Measurements from ENCODE around the gene PLXNC1.

DNA sequence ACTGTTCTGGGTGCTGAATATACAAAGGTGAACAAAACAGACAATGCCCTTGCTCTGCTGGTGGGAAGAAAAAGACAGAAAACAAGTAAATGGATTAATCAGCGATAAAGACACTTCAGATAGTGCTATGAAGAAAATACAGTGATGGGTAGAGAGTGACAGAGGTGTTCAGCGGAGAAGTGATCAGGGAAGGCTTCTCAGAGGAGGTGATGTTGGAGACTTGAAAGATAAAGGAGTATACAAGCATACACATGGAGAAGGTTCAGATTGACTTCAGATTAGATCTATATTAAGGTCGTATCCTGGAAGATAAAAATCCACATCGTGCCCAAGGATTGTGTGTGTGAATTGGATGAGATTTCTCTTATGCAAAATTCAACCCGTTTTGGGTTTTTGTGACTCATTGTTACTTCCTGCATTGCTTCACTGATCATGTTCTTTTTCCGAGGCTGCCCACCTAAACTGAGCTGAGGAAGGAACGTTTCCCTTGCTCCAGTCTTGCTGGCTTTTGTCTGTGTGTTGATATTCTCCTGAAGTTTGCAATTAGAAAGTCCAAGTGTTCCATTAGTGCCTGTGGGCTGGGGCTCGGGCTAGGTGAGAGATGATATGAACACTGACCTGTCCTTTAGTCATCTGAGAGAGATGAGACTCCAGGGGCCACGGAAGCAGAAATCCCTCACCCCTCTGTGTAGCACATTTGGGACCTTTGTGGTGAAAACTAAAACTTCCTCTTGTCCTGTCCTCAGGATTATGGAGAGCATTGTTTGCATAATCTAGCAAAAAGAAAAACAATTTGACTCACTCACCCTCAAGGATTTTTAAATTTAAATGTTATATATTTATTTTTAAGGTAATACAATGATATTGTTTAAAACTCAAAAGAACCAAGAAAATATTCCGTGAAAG lies 27.6 kb downstream of the PLXNC1 start:
- TF ChIP-seq, protein P1, sequence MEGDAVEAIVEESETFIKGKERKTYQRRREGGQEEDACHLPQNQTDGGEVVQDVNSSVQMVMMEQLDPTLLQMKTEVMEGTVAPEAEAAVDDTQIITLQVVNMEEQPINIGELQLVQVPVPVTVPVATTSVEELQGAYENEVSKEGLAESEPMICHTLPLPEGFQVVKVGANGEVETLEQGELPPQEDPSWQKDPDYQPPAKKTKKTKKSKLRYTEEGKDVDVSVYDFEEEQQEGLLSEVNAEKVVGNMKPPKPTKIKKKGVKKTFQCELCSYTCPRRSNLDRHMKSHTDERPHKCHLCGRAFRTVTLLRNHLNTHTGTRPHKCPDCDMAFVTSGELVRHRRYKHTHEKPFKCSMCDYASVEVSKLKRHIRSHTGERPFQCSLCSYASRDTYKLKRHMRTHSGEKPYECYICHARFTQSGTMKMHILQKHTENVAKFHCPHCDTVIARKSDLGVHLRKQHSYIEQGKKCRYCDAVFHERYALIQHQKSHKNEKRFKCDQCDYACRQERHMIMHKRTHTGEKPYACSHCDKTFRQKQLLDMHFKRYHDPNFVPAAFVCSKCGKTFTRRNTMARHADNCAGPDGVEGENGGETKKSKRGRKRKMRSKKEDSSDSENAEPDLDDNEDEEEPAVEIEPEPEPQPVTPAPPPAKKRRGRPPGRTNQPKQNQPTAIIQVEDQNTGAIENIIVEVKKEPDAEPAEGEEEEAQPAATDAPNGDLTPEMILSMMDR (IDR thresholded peaks at IDR 0.05) = no peak
- TF ChIP-seq EZH2 (IDR thresholded peaks at IDR 0.05; ENCODE audit: borderline replicate concordance, insufficient read depth, low read depth, low read length, poor library complexity, severe bottlenecking) = no peak

Measured in B cell (primary cell).